Measurements from ENCODE around the gene PARL. TPM values are rescaled to one million over a fixed set of nuclear protein-coding genes. Genes with fewer than 3 reads are reported as not detected.

PARL gene
- total and polyA plus RNA-seq, 10 donors: 34.5 to 119 (median 56.5) TPM

- no peak for TF ChIP-seq POLR2AphosphoS5 (IDR thresholded peaks at IDR 0.05)
- no peak for TF ChIP-seq CTCF (IDR thresholded peaks at IDR 0.05 in 8 of 11, conservative IDR thresholded peaks at IDR 0.05 in 3 of 11)
- no peak for TF ChIP-seq POLR2A (IDR thresholded peaks at IDR 0.05)
- no peaks in the 10 kb centered on the region for H3K4me1 ChIP-seq
- 89 to 96% (median 93%) methylated on average over 9 of the region's 9 CpGs for WGBS, 5 donors
- H3K4me3 ChIP-seq: no peak overlapping the region
- intact Hi-C loops (cut with DNase I; ENCODE audit: low total_unique reads): no loop called here
- H3K36me3 ChIP-seq: peaks cover 0 to 37% (median 4%) of the 10 kb centered on the region in 6 donors
- no peaks in the 10 kb centered on the region for H3K27me3 ChIP-seq (replicated peaks in 1 of 7)
- no peaks in the 10 kb centered on the region for H3K9me3 ChIP-seq
- no peak overlapping the region for H3K27ac ChIP-seq
- peak; percentile 43 for DNase-seq
These were observed 67.0 kb downstream of the PARL start for GRCh38 chr3:183817639-183818038.

GRCh38 chr3:183816681-183817510 lies 67.8 kb downstream of the PARL start:
- H3K27me3 ChIP-seq (replicated peaks in 1 of 7): no peaks in the 10 kb centered on the region
- no peaks in the 10 kb centered on the region for H3K9me3 ChIP-seq
- no peaks in the 10 kb centered on the region for H3K4me1 ChIP-seq
- DNase-seq: peak; percentile 71
- H3K4me3 ChIP-seq: no peak overlapping the region
- intact Hi-C loops (cut with DNase I; ENCODE audit: low total_unique reads): no loop called here
- peaks cover 0 to 44% (median 6%) of the 10 kb centered on the region in 6 donors for H3K36me3 ChIP-seq
- TF ChIP-seq CTCF (IDR thresholded peaks at IDR 0.05 in 8 of 11, conservative IDR thresholded peaks at IDR 0.05 in 3 of 11) (no peak), POLR2A (IDR thresholded peaks at IDR 0.05) (no peak), POLR2AphosphoS5 (IDR thresholded peaks at IDR 0.05) (peak in 1 of 3 donors; percentile 24)
- WGBS, 5 donors: 87 to 94% (median 91%) methylated on average over 11 to 20 of the region's 20 CpGs
- H3K27ac ChIP-seq: no peak overlapping the region

DNA sequence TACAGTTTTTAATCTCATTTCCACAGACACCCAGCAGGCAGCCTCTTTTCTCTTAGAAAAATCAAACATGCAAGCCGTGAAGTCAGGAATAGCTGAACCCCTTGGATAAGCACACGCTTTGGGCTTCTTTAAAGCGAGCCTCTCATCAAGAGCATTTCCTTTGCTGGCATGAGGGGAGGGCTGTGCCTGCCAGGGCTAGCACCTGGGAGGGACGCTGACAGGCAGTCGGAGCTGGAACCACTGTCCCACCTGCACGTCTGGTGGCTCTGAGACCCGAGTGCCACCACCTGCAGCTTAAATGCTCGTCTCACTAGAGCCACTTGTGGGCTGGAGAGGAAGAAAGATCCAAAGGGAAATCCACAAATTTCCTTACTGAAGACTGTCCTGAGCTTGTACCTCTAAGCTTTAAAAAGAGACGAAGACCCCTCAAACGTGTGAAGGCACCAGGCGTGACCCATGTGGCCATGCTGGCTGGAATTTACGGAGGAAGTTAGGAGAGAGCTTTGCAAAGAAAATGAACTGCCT lies 68.7 kb downstream of the PARL start:
- Histone ChIP-seq H3K4me3 (no peak overlapping the region), H3K36me3 (peaks cover 0 to 53% (median 14%) of the 10 kb centered on the region in 6 donors), H3K27ac (peak overlapping the region in 3 of 8 donors; percentile 22 to 38 (median 38)), H3K9me3 (no peaks in the 10 kb centered on the region), H3K4me1 (no peaks in the 10 kb centered on the region), H3K27me3 (replicated peaks in 1 of 7) (no peaks in the 10 kb centered on the region)
- WGBS, 5 donors: 74 to 84% (median 80%) methylated on average over 12 of the region's 12 CpGs
- DNase-seq: peak; percentile 64
- TF ChIP-seq POLR2AphosphoS5 (IDR thresholded peaks at IDR 0.05) (no peak), POLR2A (IDR thresholded peaks at IDR 0.05) (no peak), CTCF (IDR thresholded peaks at IDR 0.05 in 8 of 11, conservative IDR thresholded peaks at IDR 0.05 in 3 of 11) (no peak)
- intact Hi-C loops (cut with DNase I; ENCODE audit: low total_unique reads): no loop called here

DNA sequence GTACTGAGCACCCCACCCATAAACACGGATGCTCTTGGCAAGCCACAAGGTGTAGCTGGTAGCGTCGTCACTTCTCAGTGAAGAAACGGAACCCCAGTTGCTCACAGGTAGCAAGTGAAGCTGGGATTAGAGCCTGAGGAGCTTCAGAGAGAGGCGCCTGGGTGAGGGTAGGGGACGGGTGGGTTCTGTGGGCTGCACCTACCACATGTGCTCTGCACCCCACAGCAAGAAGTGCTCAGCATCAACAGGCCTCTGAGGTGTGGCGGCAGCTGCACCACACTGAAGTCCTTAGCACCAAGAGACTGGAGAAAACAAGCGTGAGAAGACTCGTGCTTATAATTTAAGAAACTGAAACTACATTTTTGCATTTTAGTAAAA lies 69.1 kb downstream of the PARL start:
- no peak for TF ChIP-seq POLR2A (IDR thresholded peaks at IDR 0.05)
- TF ChIP-seq CTCF (IDR thresholded peaks at IDR 0.05 in 8 of 11, conservative IDR thresholded peaks at IDR 0.05 in 3 of 11): no peak
- TF ChIP-seq POLR2AphosphoS5 (IDR thresholded peaks at IDR 0.05): no peak
- Histone ChIP-seq H3K4me1 (no peaks in the 10 kb centered on the region), H3K36me3 (peaks cover 0 to 58% (median 19%) of the 10 kb centered on the region in 6 donors), H3K27ac (peak overlapping the region in 3 of 8 donors; percentile 22 to 38 (median 38)), H3K4me3 (no peak overlapping the region), H3K9me3 (no peaks in the 10 kb centered on the region), H3K27me3 (replicated peaks in 1 of 7) (no peaks in the 10 kb centered on the region)
- DNase-seq: peak; percentile 47
- intact Hi-C loops (cut with DNase I; ENCODE audit: low total_unique reads): no loop called here
- 71 to 80% (median 75%) methylated on average over 9 of the region's 9 CpGs for WGBS, 5 donors

Data from spleen (tissue), 11 donors.